NCI-H2171 treated with DMSO at 0.1 percent for 48 hours (cell line): ENCODE results near the gene TBC1D24.
A peak's percentile ranks its signal among the peaks of the same experiment; 100 is the strongest.
"Not testable (repeated sequence)": the region's sequence is repeated elsewhere in the genome, so short reads cannot be mapped to it uniquely, and the experiment has no call there.

Experiments used
- DNase-seq: peaks from one replicate; lab custom pipeline; 2025; lab: John Stamatoyannopoulos, UW

TBC1D24 gene

GRCh38 chr16:2474877-2475412 lies at the start of gene TBC1D24:
Gene TBC1D24, plus strand, starts transcription at chr16:2475127. Its CDS starts 21,022 bp downstream, at chr16:2496149.
- DNase-seq = peak; percentile 77

DNA sequence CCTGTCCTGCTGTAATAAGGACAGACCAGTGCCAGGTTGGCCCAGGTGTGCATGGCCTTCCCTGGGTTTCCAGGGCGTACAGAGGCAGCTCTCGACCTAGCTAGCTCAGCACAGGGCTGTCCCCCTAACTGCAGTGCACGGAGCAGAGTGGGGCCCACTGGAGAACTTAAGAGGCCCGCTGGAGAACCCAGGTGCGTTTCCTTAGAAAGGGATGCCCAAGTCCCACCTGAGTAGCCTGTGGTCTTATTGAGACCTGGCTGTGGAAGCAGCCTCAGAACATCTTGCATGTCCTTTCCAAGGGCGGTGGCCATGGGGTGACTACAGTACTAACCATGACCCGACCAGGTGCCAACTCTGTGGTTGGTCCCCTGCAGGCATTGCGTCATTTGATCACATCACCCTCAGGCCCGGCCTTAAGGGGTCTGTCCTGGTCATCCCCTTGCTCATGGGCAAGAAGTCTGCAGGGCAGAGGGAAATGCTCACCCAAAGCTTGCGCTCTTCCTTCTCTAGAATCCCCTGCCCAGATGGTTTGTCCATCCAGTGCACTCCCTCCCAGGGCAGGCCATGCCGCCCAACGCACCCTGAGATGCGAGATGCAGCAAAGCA lies 49.0 kb upstream of the TBC1D24 start:
- no peak for DNase-seq

DNA sequence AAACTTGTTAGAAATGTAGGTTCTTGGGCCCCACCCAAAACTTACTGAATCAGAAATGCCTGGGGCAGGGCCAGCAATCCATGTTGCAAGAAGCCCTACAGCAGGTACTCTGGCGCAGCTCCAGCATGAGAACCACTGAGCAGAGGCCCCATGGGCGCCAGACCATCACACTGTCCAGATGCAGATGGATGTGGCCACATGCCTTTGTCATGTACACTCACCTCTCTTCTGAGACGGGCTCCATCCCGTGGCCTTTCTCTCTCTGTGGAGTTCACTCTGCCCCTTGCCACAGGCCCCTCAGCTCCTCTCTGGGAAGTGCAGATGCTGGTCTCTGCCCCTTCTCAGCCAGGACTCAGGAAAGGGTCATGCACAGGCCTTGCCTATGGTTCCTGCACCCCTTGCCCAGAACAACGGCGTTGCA lies 48.0 kb upstream of the TBC1D24 start:
- DNase-seq = no peak

- no peak for DNase-seq
Observed at GRCh38 chr16:2427526-2427925, 47.4 kb upstream of the TBC1D24 start.

DNA sequence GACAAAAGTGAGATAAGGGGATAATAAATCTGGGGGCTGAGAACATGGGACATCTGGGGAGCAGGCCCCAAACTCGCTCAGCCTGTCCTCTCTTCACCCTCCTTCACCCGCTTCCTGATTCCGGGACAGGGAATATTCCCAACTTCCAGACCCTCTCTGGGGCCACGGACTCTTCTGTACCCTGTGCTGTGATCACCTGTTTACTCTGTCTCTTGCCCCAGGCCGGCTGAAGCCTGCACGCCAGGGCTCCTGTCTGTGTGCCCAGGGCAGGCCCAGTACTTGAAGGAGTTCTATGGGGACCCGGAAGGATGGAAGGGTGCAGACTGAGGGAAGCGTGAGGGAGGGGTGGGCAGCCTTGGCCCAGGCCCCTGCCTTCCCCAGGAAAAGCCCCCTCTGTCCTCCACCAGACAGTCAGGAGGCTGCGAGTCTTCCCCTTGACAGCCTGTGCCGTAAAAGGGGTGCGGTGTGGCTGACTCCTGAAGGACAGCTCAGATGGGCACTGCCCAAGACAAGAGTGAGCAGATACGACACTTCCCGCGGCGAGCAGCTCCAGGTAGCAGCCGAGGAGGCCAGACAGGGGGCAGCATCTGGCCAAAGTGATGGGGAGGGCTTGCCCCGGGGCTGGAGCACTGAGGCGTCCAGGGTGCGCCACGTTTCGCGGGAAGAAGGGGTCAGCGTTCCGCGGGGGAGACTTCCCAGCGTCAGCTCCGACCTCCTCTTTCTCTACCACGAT lies 46.7 kb upstream of the TBC1D24 start:
- DNase-seq = peak; percentile 14

- DNase-seq = no peak
Observed at GRCh38 chr16:2428784-2429033, 46.2 kb upstream of the TBC1D24 start.

DNA sequence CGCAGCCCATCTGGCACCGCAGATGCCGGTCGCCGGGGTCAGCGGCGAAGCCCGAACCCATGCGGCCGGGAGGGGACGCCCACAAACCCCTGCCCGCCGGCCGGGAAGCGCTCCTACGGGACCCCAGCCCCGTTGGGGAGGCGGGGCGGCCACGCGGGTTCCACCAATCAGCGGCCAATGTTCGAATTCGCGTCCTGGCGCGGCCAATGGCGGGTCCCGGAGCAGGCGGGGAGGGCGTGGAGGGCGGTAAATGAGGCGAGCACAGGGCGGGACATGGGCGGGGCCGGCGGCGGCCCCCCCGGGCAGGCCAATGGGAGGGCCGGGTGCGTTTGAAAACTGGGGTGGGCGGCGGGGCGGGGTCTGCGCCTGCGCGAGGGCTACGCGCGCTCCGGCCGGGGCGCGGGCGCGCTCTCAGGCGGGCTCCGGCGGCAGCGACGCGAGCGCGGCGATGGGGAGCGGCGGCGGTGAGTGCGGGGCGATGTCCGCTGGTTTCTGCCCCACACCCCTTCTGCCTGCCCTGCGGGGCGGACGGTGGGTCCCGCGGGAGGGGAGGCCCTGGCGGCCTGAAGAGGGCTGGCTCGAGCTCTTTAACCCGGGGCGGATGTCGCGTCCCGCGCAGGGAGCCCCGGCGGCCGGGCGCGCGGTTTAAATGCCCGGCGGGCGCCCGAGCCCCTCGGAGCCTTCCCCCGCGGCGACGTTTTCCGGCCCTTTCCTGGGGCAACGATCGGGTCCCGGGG lies 45.7 kb upstream of the TBC1D24 start, which contains the start of gene CCNF:
TSS of gene CCNF (plus strand) at position 414 of the 737 bp plus-strand sequence. CDS start at position 449, 35 bp downstream.
- peak; percentile 93 for DNase-seq

- DNase-seq = no peak
Observed at GRCh38 chr16:2429771-2430663, 44.9 kb upstream of the TBC1D24 start.

GRCh38 chr16:2432286-2432685 lies 42.6 kb upstream of the TBC1D24 start:
- DNase-seq = no peak

DNA sequence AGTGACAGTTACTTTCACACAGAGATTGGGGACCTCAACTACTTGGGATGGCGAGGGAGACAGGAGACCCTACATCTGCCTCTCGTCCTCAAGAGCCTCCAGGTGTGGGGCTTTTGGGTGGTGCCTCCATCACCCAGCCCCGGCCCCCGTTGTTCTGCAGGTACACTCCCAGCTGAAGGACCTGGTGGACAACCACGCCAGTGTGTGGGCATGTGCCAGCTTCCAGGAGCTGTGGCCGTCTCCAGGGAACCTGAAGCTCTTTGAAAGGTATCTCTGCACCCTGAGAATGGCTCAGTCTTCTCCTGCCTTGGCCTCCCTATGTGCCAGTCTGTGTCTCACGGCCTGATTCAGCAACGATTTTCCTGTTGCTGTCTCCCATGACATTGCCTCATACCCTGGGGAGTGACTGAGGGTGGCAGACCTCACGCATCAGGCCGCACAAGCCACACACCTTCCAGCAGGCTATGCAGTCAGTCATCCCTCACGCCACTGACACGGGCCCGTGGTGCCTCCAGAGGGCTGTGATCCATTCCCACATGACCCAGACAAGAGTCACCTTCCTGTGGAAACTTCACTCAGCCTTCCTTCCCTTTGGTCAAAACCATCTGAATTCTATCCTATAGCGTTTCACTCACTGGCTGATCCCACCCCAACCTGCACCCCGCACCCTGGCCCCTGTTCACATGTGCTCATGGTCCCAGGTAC lies 42.0 kb upstream of the TBC1D24 start:
- DNase-seq = no peak

DNA sequence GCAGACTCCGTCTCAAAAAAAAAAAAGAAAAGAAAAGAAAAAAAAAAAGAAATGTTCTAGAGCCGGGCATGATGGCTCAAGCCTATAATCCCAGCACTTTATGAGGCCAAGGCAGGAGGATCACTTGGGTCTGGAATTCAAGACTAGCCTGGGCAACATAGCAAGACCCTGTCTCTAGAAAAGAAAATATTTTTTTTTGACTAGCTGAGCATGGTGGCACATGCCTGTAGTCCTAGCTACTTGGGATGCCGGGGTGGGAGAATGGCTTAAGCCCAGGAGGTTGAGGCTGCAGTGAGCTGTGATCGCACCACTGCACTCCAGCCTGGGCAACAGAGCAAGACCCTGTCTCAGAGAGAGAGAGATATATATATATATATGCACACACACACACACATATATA lies 39.7 kb upstream of the TBC1D24 start:
- DNase-seq = not testable (repeated sequence)

GRCh38 chr16:2436110-2436509 lies 38.8 kb upstream of the TBC1D24 start:
- DNase-seq = no peak

GRCh38 chr16:2437032-2437790 lies 37.7 kb upstream of the TBC1D24 start:
- no peak for DNase-seq

- no peak for DNase-seq
Observed at GRCh38 chr16:2438121-2438520, 36.8 kb upstream of the TBC1D24 start.

- DNase-seq = no peak
Observed at GRCh38 chr16:2439598-2439997, 35.3 kb upstream of the TBC1D24 start.

DNA sequence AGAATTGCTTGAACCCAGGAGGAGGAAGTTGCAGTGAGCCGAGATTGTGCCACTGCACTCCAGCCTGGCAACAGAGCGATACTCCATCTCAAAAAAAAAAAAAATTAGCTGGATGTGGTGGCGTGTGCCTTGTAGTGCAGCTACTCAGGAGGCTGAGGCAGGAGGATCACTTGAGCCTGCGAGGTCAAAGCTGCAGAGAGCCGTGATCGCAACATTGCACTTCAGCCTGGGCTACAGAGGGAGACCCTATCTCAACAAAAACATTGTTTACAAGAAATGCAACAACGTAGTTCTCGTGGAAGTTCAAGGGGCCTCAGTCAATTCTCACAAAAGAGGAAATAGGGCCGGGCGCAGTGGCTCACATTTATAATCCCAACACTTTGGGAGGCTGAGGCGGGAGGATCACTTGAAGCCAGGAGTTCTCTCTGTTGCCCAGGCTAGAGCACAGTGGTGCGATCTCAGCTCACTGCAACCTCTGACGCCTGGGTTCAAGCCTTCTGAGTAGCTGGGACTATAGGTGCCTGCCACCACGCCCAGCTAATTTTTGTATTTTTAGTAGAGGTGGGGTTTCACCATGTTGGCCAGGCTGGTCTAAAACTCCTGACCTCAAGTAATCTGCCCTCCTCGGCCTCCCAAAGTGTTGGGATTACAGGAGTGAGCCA lies 33.7 kb upstream of the TBC1D24 start:
- not testable (repeated sequence) for DNase-seq

- no peak for DNase-seq
Observed at GRCh38 chr16:2443555-2443954, 31.4 kb upstream of the TBC1D24 start.

DNA sequence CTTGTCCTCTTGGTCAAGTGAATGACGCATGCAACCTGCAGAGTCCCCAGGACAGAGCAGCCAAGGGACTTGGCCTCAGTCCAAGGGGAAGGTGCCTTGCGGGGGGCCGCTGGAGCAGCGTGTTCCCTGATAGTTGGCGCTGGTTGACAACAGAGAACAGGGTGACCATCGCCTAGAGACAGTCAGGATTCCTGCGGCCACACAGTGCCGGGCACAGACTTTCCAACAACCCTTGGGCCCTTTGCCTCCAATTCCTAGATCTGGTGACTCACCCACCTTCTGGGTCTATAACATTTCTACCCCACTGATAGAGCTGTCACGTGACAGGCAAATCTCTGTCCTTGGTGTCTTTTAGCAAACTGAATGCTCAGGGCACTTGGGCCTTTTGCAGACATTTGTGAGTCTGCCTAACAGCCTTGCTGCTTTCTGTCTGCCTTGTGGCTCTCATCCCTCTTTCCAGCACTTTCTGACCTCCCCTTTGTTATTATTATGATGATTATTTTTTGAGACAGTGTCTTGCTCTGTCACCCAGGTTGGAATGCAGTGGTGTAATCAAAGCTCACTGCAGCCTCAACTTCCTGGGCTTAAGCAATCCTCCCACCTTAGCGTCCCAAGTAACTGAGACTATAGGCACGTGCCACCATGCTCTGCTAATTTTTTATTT lies 26.9 kb upstream of the TBC1D24 start:
- DNase-seq = no peak

DNA sequence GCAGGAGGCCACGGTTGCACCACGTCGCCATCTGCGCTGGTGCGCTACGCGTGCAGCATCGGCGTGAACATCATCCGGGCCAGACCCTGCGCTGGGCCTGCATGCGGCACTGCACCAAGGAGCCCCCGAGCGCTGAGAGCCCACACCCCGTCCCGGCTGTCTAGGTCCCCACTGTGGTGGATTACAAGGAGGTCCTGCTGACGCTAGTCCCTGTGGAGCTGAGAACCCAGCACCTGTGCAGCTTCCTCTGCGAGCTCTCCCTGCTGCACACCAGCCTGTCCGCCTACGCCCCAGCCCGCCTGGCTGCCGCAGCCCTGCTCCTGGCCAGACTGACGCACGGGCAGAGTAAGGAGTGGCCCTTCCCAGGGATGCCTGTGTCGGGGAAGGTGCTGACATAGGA lies 25.8 kb upstream of the TBC1D24 start:
- no peak for DNase-seq
